Loucy (cell line): ENCODE data around the gene RNF145.

Experiments
- H2AFZ ChIP-seq: fragments of 200-600 bp; sonication (generic); 2 replicates; pipeline ENCODE4 v1.6.0; 2016; ENCODE audit warnings: antibody characterized with exemption, mild to moderate bottlenecking, low read length, moderate library complexity
- H3F3A ChIP-seq: fragments of 200-600 bp; 2 replicates; pipeline ENCODE4 v1.6.0; 2016; ENCODE audit warnings: antibody characterized with exemption, low read depth, mild to moderate bottlenecking
- H3K27me3 ChIP-seq: fragments of 200-600 bp; sonication (generic); 2 replicates; pipeline ENCODE4 v1.6.1; 2014; ENCODE audit warnings: low read length, mild to moderate bottlenecking; ENCODE audit not compliant: insufficient read depth, poor library complexity, severe bottlenecking
- H3K36me3 ChIP-seq: fragments of 200-600 bp; sonication (generic); 2 replicates; pipeline ENCODE4 v1.6.1; 2016; ENCODE audit warnings: low read length; ENCODE audit not compliant: insufficient read depth
- H3K4me1 ChIP-seq: fragments of 200-600 bp; sonication (generic); 2 replicates; pipeline ENCODE4 v1.5.1; 2014; ENCODE audit warnings: low read length, mild to moderate bottlenecking; ENCODE audit not compliant: insufficient read depth, poor library complexity, severe bottlenecking
- H3K4me2 ChIP-seq: fragments of 200-600 bp; sonication (generic); 2 replicates; pipeline ENCODE4 v1.6.0; 2014; ENCODE audit warnings: antibody characterized with exemption, low read length, low read depth, mild to moderate bottlenecking; ENCODE audit not compliant: poor library complexity, severe bottlenecking
- H3K4me3 ChIP-seq: fragments of 200-600 bp; sonication (generic); 2 replicates; pipeline ENCODE4 v1.5.1; 2014; ENCODE audit warnings: low read length, mild to moderate bottlenecking, mixed read lengths; ENCODE audit not compliant: poor library complexity, severe bottlenecking
- H3K79me2 ChIP-seq: fragments of 200-600 bp; sonication (generic); 2 replicates; pipeline ENCODE4 v1.6.1; 2014; ENCODE audit warnings: low read length; ENCODE audit not compliant: insufficient read depth
- H3K9ac ChIP-seq: fragments of 200-600 bp; sonication (generic); 2 replicates; pipeline ENCODE4 v1.6.0; 2014; ENCODE audit warnings: mild to moderate bottlenecking, low read depth, low read length, moderate library complexity; ENCODE audit not compliant: poor library complexity, severe bottlenecking
- H3K9me2 ChIP-seq: fragments of 200-600 bp; sonication (generic); replicated peaks from 2 replicates; pipeline ENCODE4 v1.6.1; 2016; ENCODE audit warnings: low read depth, low read length, mixed read lengths
- H3K9me3 ChIP-seq: fragments of 200-600 bp; sonication (generic); 2 replicates; pipeline ENCODE4 v1.6.1; 2014; ENCODE audit warnings: mild to moderate bottlenecking, antibody characterized with exemption, low read length, low read depth; ENCODE audit not compliant: insufficient read depth
- H4K20me1 ChIP-seq: fragments of 200-600 bp; sonication (generic); 2 replicates; pipeline ENCODE4 v1.6.0; 2014; ENCODE audit warnings: antibody characterized with exemption, low read length, mild to moderate bottlenecking; ENCODE audit not compliant: insufficient read depth, poor library complexity, severe bottlenecking
- EZH2phosphoT487 ChIP-seq: fragments of 200-600 bp; IDR thresholded peaks from 2 replicates; pipeline ENCODE4 v1.6.1; 2018; ENCODE audit warnings: antibody characterized with exemption, mild to moderate bottlenecking, moderate library complexity, borderline replicate concordance
- TF ChIP-seq, protein P1 (sequence below): fragments of 200-600 bp; sonication (generic); conservative IDR thresholded peaks from 2 replicates; pipeline ENCODE4 v1.5.1; 2014; ENCODE audit warnings: mild to moderate bottlenecking, antibody characterized with exemption, low read length

Gene RNF145

DNA sequence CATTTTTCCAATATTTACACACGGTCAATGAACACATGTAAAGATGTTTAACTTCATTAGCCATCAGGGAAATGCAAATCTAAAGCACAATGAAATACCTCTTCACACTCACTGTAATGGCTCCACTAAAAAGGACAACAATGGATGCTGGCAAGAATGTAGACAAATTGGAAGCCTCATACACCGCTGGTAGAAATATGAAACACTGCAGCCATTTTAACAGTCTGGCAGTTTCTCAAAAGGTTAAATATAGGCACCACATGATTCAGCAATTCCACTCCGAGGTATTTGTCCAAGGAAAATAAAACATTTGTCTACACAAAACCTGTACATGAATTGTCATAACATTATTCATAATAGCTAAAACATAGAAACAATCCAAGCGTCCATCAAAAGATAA lies 20.0 kb downstream of the RNF145 start:
- Histone ChIP-seq H3K79me2 (peaks cover 16% of the 10 kb centered on the region; the same call in 1 of the 2 replicates), H3K9ac (no peak overlapping the region), H3K4me3 (no peak overlapping the region), H3K4me1 (peaks cover 6% of the 10 kb centered on the region), H4K20me1 (no peaks in the 10 kb centered on the region), H3K4me2 (no peak overlapping the region), H3K36me3 (peaks cover 21% of the 10 kb centered on the region; the same call in 1 of the 2 replicates), H2AFZ (no peak overlapping the region), H3F3A (no peaks in the 10 kb centered on the region), H3K27me3 (no peaks in the 10 kb centered on the region), H3K9me3 (no peaks in the 10 kb centered on the region), H3K9me2 (no peaks in the 10 kb centered on the region)
- TF ChIP-seq, protein P1, sequence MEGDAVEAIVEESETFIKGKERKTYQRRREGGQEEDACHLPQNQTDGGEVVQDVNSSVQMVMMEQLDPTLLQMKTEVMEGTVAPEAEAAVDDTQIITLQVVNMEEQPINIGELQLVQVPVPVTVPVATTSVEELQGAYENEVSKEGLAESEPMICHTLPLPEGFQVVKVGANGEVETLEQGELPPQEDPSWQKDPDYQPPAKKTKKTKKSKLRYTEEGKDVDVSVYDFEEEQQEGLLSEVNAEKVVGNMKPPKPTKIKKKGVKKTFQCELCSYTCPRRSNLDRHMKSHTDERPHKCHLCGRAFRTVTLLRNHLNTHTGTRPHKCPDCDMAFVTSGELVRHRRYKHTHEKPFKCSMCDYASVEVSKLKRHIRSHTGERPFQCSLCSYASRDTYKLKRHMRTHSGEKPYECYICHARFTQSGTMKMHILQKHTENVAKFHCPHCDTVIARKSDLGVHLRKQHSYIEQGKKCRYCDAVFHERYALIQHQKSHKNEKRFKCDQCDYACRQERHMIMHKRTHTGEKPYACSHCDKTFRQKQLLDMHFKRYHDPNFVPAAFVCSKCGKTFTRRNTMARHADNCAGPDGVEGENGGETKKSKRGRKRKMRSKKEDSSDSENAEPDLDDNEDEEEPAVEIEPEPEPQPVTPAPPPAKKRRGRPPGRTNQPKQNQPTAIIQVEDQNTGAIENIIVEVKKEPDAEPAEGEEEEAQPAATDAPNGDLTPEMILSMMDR: no peak
- TF ChIP-seq EZH2phosphoT487: no peak

DNA sequence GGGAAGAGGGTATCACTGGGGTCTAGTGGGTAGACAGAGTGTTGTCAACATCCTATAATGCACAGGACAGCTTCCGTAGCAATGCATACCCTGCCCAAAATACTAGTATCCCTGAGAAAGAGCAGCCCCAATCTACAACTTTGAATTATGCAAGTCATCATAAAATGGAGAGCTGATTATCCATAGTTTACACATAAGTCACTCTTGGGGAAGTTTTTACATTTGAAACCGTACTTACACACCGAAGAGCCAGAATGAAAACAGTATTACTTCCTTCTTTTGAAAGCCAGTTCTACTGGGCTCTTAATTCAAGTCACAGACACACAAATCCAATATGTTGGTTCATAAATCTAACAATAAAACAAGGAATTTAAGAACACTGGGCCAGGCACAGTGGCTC lies 21.6 kb downstream of the RNF145 start:
- TF ChIP-seq, protein P1: no peak
- no peak for TF ChIP-seq EZH2phosphoT487
- no peaks in the 10 kb centered on the region for H3K9me2 ChIP-seq
- peaks cover 10% of the 10 kb centered on the region for H3K4me1 ChIP-seq
- no peak overlapping the region for H3K9ac ChIP-seq
- H3K9me3 ChIP-seq: no peaks in the 10 kb centered on the region
- no peak overlapping the region for H3K4me2 ChIP-seq
- H2AFZ ChIP-seq: no peak overlapping the region
- peaks cover 16% of the 10 kb centered on the region; the same call in 1 of the 2 replicates for H3K79me2 ChIP-seq
- H3K27me3 ChIP-seq: no peaks in the 10 kb centered on the region
- no peak overlapping the region for H3K4me3 ChIP-seq
- H3K36me3 ChIP-seq: peaks cover 15% of the 10 kb centered on the region; the same call in 1 of the 2 replicates
- no peaks in the 10 kb centered on the region for H4K20me1 ChIP-seq
- no peaks in the 10 kb centered on the region for H3F3A ChIP-seq

DNA sequence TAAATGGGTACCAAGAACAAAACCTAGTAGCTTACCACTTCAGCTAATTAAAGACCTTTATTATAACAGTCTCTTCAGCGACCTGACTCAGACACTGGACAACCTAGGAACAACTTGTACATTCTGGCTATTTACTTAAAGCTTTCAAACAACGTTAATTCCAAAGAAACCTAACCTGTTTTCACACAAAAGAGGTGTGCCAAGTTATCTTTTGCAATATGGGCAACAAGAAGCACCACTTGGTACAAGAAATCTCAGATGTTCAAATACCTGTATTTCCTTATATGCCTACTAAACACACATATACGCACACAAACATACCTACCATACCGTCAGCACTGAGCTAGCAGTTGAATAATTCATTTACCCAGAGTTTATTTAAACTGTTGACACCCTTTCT lies 23.0 kb downstream of the RNF145 start:
- Histone ChIP-seq H3K79me2 (peaks cover 16% of the 10 kb centered on the region; the same call in 1 of the 2 replicates), H3K4me3 (no peak overlapping the region)

More for the DNA sequence above, 23.0 kb downstream of the RNF145 start:
- Histone ChIP-seq H4K20me1 (no peaks in the 10 kb centered on the region), H3K27me3 (no peaks in the 10 kb centered on the region), H3K9me3 (no peaks in the 10 kb centered on the region), H3K9ac (no peak overlapping the region), H2AFZ (no peak overlapping the region), H3K4me1 (peaks cover 5% of the 10 kb centered on the region), H3K9me2 (no peaks in the 10 kb centered on the region), H3K4me2 (no peak overlapping the region), H3F3A (no peaks in the 10 kb centered on the region), H3K36me3 (peaks cover 15% of the 10 kb centered on the region; the same call in 1 of the 2 replicates)
- TF ChIP-seq EZH2phosphoT487: no peak
- TF ChIP-seq, protein P1: no peak
